ENCODE data around the gene NT5DC2. TPM values are rescaled to one million over a fixed set of nuclear protein-coding genes. Genes with fewer than 3 reads are reported as not detected.

Gene NT5DC2
- total RNA-seq, 2 experiments from 2014 or later: 53.8 to 61.7 TPM

DNA sequence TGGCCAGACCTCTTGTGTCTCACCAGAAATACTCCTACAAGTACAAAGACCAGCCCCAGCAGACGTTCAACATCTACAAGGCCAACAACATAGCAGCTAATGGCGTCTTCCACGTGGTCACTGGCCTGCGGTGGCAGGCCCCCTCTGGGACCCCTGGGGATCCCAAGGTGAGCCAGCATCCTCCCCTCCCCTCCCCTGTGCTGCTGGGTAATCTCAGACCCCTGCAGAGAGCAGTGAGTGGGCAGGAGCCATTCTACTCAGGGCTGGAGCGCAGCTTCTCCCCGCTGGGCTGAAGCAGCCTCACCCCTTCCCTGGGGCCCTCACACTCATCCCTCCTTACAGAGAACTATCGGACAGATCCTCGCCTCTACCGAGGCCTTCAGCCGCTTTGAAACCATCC is 28.7 kb downstream of the NT5DC2 start:
- H3K27me3 Mint-ChIP-seq: no peaks in the 10 kb centered on the region
- TF ChIP-seq, protein P1, sequence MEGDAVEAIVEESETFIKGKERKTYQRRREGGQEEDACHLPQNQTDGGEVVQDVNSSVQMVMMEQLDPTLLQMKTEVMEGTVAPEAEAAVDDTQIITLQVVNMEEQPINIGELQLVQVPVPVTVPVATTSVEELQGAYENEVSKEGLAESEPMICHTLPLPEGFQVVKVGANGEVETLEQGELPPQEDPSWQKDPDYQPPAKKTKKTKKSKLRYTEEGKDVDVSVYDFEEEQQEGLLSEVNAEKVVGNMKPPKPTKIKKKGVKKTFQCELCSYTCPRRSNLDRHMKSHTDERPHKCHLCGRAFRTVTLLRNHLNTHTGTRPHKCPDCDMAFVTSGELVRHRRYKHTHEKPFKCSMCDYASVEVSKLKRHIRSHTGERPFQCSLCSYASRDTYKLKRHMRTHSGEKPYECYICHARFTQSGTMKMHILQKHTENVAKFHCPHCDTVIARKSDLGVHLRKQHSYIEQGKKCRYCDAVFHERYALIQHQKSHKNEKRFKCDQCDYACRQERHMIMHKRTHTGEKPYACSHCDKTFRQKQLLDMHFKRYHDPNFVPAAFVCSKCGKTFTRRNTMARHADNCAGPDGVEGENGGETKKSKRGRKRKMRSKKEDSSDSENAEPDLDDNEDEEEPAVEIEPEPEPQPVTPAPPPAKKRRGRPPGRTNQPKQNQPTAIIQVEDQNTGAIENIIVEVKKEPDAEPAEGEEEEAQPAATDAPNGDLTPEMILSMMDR (IDR thresholded peaks at IDR 0.05): no peak
- no peak for ATAC-seq
- ChIA-PET POLR2A (interaction anchor here (0.5 kb wide), 1 partner anchor 224 kb away, joined by 3 read pairs; no protein-coding TSS in a partner anchor), CTCF (no interaction called here)
- no peak for DNase-seq
- H3K36me3 Mint-ChIP-seq (ENCODE audit: low read depth): no peaks in the 10 kb centered on the region
- H3K4me1 Mint-ChIP-seq (ENCODE audit: low read depth): no peaks in the 10 kb centered on the region
- intact Hi-C loops (cut with micrococcal nuclease): no loop called here
- no peaks in the 10 kb centered on the region for H3K9me3 Mint-ChIP-seq
- no peak overlapping the region for H3K4me3 Mint-ChIP-seq
- H3K27ac Mint-ChIP-seq: no peak overlapping the region

GRCh38 chr3:52503788-52504424 is 29.8 kb downstream of the NT5DC2 start:
- intact Hi-C loops (cut with micrococcal nuclease): no loop called here
- TF ChIP-seq, protein P1 (IDR thresholded peaks at IDR 0.05): no peak
- Mint-ChIP-seq H3K27ac (no peak overlapping the region), H3K4me3 (no peak overlapping the region), H3K9me3 (no peaks in the 10 kb centered on the region), H3K27me3 (no peaks in the 10 kb centered on the region), H3K36me3 (ENCODE audit: low read depth) (no peaks in the 10 kb centered on the region), H3K4me1 (ENCODE audit: low read depth) (no peaks in the 10 kb centered on the region)
- no peak for DNase-seq
- CTCF ChIA-PET: no interaction called here
- POLR2A ChIA-PET: interaction anchor here (0.5 kb wide), 1 partner anchor 8 kb away, joined by 3 read pairs; the partner anchor contains the start of gene STAB1
- ATAC-seq: no peak

GRCh38 chr3:52502808-52503350 is 30.8 kb downstream of the NT5DC2 start:
- TF ChIP-seq, protein P1 (IDR thresholded peaks at IDR 0.05): no peak
- Mint-ChIP-seq H3K9me3 (no peaks in the 10 kb centered on the region), H3K4me3 (no peak overlapping the region), H3K36me3 (ENCODE audit: low read depth) (no peaks in the 10 kb centered on the region), H3K4me1 (ENCODE audit: low read depth) (no peaks in the 10 kb centered on the region), H3K27ac (no peak overlapping the region), H3K27me3 (no peaks in the 10 kb centered on the region)
- POLR2A ChIA-PET: no interaction called here
- CTCF ChIA-PET: no interaction called here
- intact Hi-C loops (cut with micrococcal nuclease): no loop called here
- DNase-seq (no peak), ATAC-seq (no peak)

- ChIA-PET POLR2A (no interaction called here), CTCF (no interaction called here)
- H3K9me3 Mint-ChIP-seq: no peaks in the 10 kb centered on the region
- no peak overlapping the region for H3K27ac Mint-ChIP-seq
- no peaks in the 10 kb centered on the region for H3K36me3 Mint-ChIP-seq (ENCODE audit: low read depth)
- no peak overlapping the region for H3K4me3 Mint-ChIP-seq
- intact Hi-C loops (cut with micrococcal nuclease): no loop called here
- TF ChIP-seq, protein P1 (IDR thresholded peaks at IDR 0.05): no peak
- ATAC-seq: no peak
- no peaks in the 10 kb centered on the region for H3K27me3 Mint-ChIP-seq
- no peak for DNase-seq
- H3K4me1 Mint-ChIP-seq (ENCODE audit: low read depth): no peaks in the 10 kb centered on the region
These were observed 31.7 kb downstream of the NT5DC2 start for GRCh38 chr3:52502001-52502400.

DNA sequence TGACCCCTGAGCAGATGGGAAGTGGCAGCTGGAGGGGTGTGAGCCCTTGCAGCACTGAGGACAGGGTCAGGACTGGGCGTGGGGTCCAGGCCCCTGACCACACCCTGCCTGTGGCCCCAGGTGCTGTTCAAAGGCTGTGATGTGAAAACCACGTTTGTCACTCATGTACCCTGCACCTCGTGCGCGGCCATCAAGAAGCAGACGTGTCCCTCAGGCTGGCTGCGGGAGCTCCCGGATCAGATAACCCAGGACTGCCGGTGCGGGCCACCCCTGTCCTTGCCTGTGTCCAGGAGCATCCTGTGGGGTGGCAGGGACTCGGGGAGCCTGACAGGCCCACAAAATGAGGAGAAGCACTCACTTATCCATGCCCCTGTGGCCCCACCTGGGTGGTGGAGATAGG is 32.6 kb downstream of the NT5DC2 start:
- ATAC-seq (no peak), DNase-seq (no peak)
- TF ChIP-seq, protein P1 (IDR thresholded peaks at IDR 0.05): no peak
- CTCF ChIA-PET: no interaction called here
- Mint-ChIP-seq H3K27me3 (no peaks in the 10 kb centered on the region), H3K27ac (no peak overlapping the region), H3K4me3 (no peak overlapping the region), H3K4me1 (ENCODE audit: low read depth) (no peaks in the 10 kb centered on the region), H3K9me3 (no peaks in the 10 kb centered on the region), H3K36me3 (ENCODE audit: low read depth) (no peaks in the 10 kb centered on the region)
- POLR2A ChIA-PET: no interaction called here
- intact Hi-C loops (cut with micrococcal nuclease): no loop called here

Measured in activated CD8-positive, alpha-beta T cell treated with anti-CD3 and anti-CD28 coated beads for 36 hours (primary cell).